Activated B cell treated with CpG ODN at 0.5 μM for 24 hours (primary cell): ENCODE measurements around the gene SAFB. TPM values are rescaled to one million over a fixed set of nuclear protein-coding genes. Genes with fewer than 3 reads are reported as not detected.

Experiments used
- ATAC-seq: fragments of 200-7000 bp; cut with Tn5 transposase; one replicate; pipeline ENCODE4 v1.10.0; 2021; ENCODE audit warnings: low read depth, mild to moderate bottlenecking, moderate library complexity
- CTCF ChIA-PET: fragments of 350-600 bp; sonication (Branson Sonifier 250); formaldehyde crosslinking; loops from one replicate; lab custom pipeline; 2021; ENCODE audit warnings: antibody characterized with exemption; lab: Charles Lee
- POLR2A ChIA-PET: fragments of 350-600 bp; sonication (Branson Sonifier 250); formaldehyde crosslinking; loops from one replicate; lab custom pipeline; 2021; ENCODE audit warnings: antibody characterized with exemption; lab: Charles Lee
- DNase-seq: peaks from one replicate; pipeline ENCODE4 v3.0.0; 2022
- H3K27ac Mint-ChIP-seq: one replicate; pipeline ENCODE4 v1.8.0; 2020; ENCODE audit warnings: mixed read lengths
- H3K27me3 Mint-ChIP-seq: one replicate; pipeline ENCODE4 v1.8.0; 2021; ENCODE audit warnings: mixed read lengths
- H3K36me3 Mint-ChIP-seq: one replicate; pipeline ENCODE4 v1.8.0; 2021; ENCODE audit warnings: low read depth, mixed read lengths
- H3K4me1 Mint-ChIP-seq: one replicate; pipeline ENCODE4 v1.8.0; 2021; ENCODE audit warnings: mixed read lengths
- H3K4me3 Mint-ChIP-seq: one replicate; pipeline ENCODE4 v1.8.0; 2020; ENCODE audit warnings: mild to moderate bottlenecking, mixed read lengths
- H3K9me3 Mint-ChIP-seq: one replicate; pipeline ENCODE4 v1.8.0; 2020; ENCODE audit warnings: mixed read lengths
- intact Hi-C: fragments of 100-400 bp; cut with micrococcal nuclease; formaldehyde crosslinking; loops from one replicate; pipeline ENCODE4 v1.15.1; 2024
- total RNA-seq: library from RNA; stranded (reverse); gene quantifications from 2 replicates; pipeline ENCODE4 v1.2.3, GENCODE V29; 2022
- TF ChIP-seq, protein P1 (sequence below): fragments of 200-600 bp; IDR thresholded peaks from one replicate; pipeline ENCODE4 v1.8.0; 2022; ENCODE audit warnings: antibody characterized with exemption, mild to moderate bottlenecking

Gene SAFB
- 162 and 171 TPM in 2 replicates for total RNA-seq

DNA sequence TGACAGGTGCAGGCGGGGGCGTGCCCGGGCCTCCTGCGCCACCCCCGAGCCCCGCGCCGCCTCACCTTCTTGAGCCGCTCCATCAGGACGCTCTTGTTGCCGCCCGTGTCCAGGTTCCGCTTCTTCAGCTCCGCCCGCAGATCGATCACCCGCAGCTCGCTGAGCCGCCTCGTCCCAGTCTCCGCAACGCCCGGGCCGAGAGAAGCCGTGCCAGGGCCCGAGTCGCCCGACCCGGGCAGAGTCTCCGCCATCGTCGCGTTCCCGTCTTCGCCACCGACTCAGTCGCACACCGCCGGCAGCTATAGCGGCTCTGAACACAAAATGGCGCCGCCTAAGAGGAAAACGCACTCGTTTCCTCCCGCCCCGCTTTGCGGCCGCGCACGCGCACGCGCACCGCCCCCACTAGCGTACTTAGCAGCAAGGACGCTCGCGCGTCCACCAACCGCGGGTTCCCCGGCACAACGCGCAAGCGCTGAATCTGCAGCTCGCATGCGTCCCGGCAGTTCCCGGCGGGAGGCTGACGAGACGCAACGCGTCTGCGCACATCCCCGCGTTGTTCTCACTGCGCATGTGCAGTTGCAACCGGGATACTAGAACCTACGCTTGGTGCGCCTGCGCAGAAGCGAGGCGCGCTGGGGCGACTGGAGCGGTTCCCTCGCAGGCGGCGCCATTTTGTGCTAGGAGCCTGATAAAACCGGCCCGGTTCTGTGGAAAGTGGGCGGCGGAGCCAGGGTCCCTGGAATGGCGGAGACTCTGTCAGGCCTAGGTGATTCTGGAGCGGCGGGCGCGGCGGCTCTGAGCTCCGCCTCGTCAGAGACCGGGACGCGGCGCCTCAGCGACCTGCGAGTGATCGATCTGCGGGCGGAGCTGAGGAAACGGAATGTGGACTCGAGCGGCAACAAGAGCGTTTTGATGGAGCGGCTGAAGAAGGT is at the start of gene SAFB, which contains the start of gene SAFB2:
Gene SAFB, plus strand, starts transcription at position 619 of the 932 bp plus-strand sequence. Its CDS starts 123 bp downstream, at position 742.
Gene SAFB2, minus strand, starts transcription at position 312 of the 932 bp plus-strand sequence. Its CDS starts 61 bp downstream, at position 251.
- H3K27me3 Mint-ChIP-seq = peaks cover 2% of the 10 kb centered on the region
- ATAC-seq (peak; percentile 79), DNase-seq (peak; percentile 98)
- TF ChIP-seq, protein P1, sequence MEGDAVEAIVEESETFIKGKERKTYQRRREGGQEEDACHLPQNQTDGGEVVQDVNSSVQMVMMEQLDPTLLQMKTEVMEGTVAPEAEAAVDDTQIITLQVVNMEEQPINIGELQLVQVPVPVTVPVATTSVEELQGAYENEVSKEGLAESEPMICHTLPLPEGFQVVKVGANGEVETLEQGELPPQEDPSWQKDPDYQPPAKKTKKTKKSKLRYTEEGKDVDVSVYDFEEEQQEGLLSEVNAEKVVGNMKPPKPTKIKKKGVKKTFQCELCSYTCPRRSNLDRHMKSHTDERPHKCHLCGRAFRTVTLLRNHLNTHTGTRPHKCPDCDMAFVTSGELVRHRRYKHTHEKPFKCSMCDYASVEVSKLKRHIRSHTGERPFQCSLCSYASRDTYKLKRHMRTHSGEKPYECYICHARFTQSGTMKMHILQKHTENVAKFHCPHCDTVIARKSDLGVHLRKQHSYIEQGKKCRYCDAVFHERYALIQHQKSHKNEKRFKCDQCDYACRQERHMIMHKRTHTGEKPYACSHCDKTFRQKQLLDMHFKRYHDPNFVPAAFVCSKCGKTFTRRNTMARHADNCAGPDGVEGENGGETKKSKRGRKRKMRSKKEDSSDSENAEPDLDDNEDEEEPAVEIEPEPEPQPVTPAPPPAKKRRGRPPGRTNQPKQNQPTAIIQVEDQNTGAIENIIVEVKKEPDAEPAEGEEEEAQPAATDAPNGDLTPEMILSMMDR = no peak
- intact Hi-C loops = loop anchor here (1.0 to 5.0 kb wide), 9 partner anchors 58 to 900 kb away; partner anchors contain the start of genes CATSPERD, DPP9, DUS3L and FEM1A
- ChIA-PET POLR2A (interaction anchor here (0.6 to 3.7 kb wide), 33 partner anchors 8 to 1757 kb away, joined by 3 to 57 read pairs (median 4); partner anchors contain the start of genes CATSPERD, DPP9, DUS3L and EEF2), CTCF (interaction anchor here (3.4 kb wide), 1 partner anchor 67 kb away, joined by 11 read pairs; the partner anchor contains the start of gene RPL36)
- peaks cover 77% of the 10 kb centered on the region for H3K4me1 Mint-ChIP-seq
- peak within 1 kb of the TSS; percentile 100 for H3K4me3 Mint-ChIP-seq
- no peaks in the 10 kb centered on the region for H3K9me3 Mint-ChIP-seq
- peaks cover 83% of the 10 kb centered on the region for H3K36me3 Mint-ChIP-seq
- H3K27ac Mint-ChIP-seq = peak within 1 kb of the TSS; percentile 99

DNA sequence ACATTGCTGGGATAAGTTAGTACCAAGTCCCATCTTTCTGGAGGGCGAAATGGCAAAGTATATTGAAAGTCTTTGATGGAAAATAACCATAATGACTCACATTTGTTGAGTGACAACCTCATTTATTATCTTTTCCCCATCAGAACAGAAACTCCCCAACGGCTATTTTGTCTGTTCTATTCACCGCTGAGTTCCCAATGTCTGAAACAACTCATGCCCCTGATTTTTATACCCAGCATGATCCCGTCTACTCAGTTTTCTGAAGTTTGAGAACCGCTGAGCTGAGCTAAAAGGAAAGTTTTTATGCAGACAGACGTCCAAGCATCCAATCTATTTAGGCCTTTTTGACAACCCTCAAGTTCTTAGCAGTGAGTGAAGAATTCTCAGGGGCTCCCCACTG is 47.3 kb upstream of the SAFB start:
- peaks cover 8% of the 10 kb centered on the region for H3K4me1 Mint-ChIP-seq
- no peaks in the 10 kb centered on the region for H3K27me3 Mint-ChIP-seq
- no peaks in the 10 kb centered on the region for H3K9me3 Mint-ChIP-seq
- intact Hi-C loops = no loop called here
- CTCF ChIA-PET = no interaction called here
- no peaks in the 10 kb centered on the region for H3K36me3 Mint-ChIP-seq
- no peak overlapping the region for H3K27ac Mint-ChIP-seq
- DNase-seq = no peak
- no peak for ATAC-seq
- H3K4me3 Mint-ChIP-seq = no peak overlapping the region
- TF ChIP-seq, protein P1 = no peak
- POLR2A ChIA-PET = no interaction called here

DNA sequence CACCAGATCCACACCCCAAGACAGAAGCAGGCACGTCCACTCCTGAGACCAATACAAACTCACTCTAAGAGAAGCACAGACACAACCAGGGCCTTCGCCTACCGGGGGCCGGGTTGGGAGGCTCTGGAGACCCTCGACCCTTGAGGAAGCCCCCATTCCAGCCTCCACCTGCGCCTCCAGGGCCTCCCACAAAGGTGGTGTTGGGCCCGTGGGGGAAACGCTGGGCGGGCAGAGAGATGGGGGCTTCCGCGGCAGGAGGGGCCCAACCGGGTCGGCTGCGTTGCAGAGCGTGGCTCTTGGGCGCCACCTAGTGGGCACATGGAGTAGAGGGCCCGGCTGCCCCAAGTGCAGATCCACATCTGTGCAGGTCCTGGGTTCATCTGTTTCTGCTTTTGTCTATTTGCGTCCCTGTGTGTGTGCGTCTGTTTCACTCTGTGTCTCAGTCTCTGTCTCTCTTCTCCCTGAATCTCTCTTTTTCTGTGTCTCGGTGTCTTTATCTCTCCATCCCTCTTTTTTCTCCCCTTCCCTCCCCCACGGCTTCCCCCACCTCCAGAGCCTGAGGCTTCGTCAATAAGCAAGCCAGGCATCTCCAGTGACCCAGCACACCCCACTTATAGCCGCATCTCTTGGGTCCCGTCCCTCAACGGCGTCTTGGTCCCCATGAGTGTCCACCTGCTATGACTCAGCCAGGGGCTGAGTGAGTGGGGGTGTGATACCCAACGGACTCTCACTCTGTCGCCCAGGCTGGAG is 44.6 kb upstream of the SAFB start:
- H3K36me3 Mint-ChIP-seq = peaks cover 8% of the 10 kb centered on the region
- H3K9me3 Mint-ChIP-seq = no peaks in the 10 kb centered on the region
- DNase-seq = peak; percentile 73
- ChIA-PET CTCF (no interaction called here), POLR2A (no interaction called here)
- no peaks in the 10 kb centered on the region for H3K27me3 Mint-ChIP-seq
- TF ChIP-seq, protein P1 = peak; percentile 82
- peak; percentile 90 for ATAC-seq
- intact Hi-C loops = no loop called here
- no peak overlapping the region for H3K27ac Mint-ChIP-seq
- H3K4me3 Mint-ChIP-seq = no peak overlapping the region
- H3K4me1 Mint-ChIP-seq = peaks cover 8% of the 10 kb centered on the region

DNA sequence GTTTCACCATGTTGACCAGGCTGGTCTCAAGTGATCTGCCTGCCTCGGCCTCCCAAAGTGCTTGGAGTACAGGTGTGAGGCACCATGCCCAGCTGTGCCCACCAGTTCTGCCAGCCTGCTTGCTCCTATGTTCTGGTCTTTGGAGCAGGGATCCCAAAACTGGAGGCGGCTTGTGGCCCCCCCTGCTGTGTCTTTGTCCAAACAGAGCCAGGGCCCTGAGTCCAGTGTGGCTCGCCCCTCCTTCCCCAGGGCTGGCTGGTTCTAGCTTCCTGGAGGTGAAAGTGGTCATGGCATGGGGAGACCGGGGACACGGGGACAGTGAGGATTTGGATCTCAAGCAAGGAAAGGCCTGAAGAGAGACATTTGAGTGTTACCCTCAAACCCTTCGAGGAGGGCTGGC is 43.6 kb upstream of the SAFB start:
- Mint-ChIP-seq H3K9me3 (no peaks in the 10 kb centered on the region), H3K4me3 (no peak overlapping the region), H3K27ac (no peak overlapping the region), H3K27me3 (no peaks in the 10 kb centered on the region), H3K4me1 (peaks cover 8% of the 10 kb centered on the region), H3K36me3 (peaks cover 11% of the 10 kb centered on the region)
- CTCF ChIA-PET = no interaction called here
- TF ChIP-seq, protein P1 = no peak
- POLR2A ChIA-PET = no interaction called here
- DNase-seq (no peak), ATAC-seq (no peak)
- intact Hi-C loops = no loop called here
